WTC11 (cell line): ENCODE data around the gene OR2T10. TPM values are rescaled to one million over a fixed set of nuclear protein-coding genes. Genes with fewer than 3 reads are reported as not detected.

Source experiments
- total RNA-seq: library from RNA; stranded (reverse); gene quantifications from 3 replicates; pipeline ENCODE4 v1.2.3, GENCODE V29; 2021

The OR2T10 gene
- total RNA-seq, 1 experiment from 2014 or later = not detected

Other genes starting within 250 kb of the OR2T10 start
- not detected in 3 replicates for gene OR14C36, start 248.9 kb downstream of the OR2T10 start, total RNA-seq
- gene OR2T4, start 236.0 kb downstream of the OR2T10 start, total RNA-seq = not detected in 3 replicates
- not detected in 3 replicates for gene OR2T6, start 222.0 kb downstream of the OR2T10 start, total RNA-seq
- not detected in 3 replicates for gene OR2T1, start 194.7 kb downstream of the OR2T10 start, total RNA-seq
- gene OR2T2, start 152.1 kb downstream of the OR2T10 start, total RNA-seq = not detected in 3 replicates
- gene OR2T3, start 124.3 kb downstream of the OR2T10 start, total RNA-seq = not detected in 3 replicates
- gene OR2T5, start 109.1 kb downstream of the OR2T10 start, total RNA-seq = not detected in 3 replicates
- not detected in 3 replicates for gene OR2G6, start 89.6 kb downstream of the OR2T10 start, total RNA-seq
- not detected in 3 replicates for gene OR2T29, start 34.9 kb downstream of the OR2T10 start, total RNA-seq
- gene OR2T34, start 22.9 kb downstream of the OR2T10 start, total RNA-seq = not detected in 3 replicates
- not detected in 3 replicates for gene OR2T11, start 37.4 kb upstream of the OR2T10 start, total RNA-seq
- not detected in 3 replicates for gene OR2T35, start 47.6 kb upstream of the OR2T10 start, total RNA-seq
- not detected in 3 replicates for gene OR2T27, start 57.8 kb upstream of the OR2T10 start, total RNA-seq
- not detected in 3 replicates for gene OR14I1, start 105.1 kb upstream of the OR2T10 start, total RNA-seq
- gene LYPD8, start 158.1 kb upstream of the OR2T10 start, total RNA-seq = not detected in 3 replicates
- 28.3 to 32.9 TPM (median 28.3 TPM) in 3 replicates for gene SH3BP5L, start 228.2 kb upstream of the OR2T10 start, total RNA-seq
- gene ZNF672, start 240.5 kb upstream of the OR2T10 start, total RNA-seq = 34.1 to 37.9 TPM (median 34.6 TPM) in 3 replicates